ENCODE measurements around the gene TNNI3K.

DNA sequence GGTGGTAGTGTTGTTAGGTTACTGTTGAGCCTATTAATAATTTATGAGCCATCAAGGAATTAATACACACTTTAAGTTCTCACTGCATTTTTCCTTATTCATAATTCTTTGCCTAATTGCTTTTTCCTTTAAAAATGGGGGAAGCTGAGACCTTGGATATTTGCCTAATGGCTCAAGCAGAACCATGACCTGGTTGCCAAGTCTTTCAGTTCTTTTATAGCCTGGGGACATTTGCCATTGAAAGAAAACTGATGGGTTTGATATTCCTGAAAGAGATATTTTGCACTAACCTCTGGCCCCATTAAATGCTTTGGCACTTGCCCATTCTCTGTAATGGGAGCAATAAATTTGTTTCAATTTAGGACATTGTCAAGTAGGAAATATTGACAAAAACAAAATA, 295.7 kb downstream of the TNNI3K start:
- TF ChIP-seq, protein P1, sequence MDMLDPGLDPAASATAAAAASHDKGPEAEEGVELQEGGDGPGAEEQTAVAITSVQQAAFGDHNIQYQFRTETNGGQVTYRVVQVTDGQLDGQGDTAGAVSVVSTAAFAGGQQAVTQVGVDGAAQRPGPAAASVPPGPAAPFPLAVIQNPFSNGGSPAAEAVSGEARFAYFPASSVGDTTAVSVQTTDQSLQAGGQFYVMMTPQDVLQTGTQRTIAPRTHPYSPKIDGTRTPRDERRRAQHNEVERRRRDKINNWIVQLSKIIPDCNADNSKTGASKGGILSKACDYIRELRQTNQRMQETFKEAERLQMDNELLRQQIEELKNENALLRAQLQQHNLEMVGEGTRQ (IDR thresholded peaks at IDR 0.05; ENCODE audit: borderline replicate concordance, low read depth, low read length) = no peak
- no peak for TF ChIP-seq ELF1 (IDR thresholded peaks at IDR 0.05)
- TF ChIP-seq, protein P2, sequence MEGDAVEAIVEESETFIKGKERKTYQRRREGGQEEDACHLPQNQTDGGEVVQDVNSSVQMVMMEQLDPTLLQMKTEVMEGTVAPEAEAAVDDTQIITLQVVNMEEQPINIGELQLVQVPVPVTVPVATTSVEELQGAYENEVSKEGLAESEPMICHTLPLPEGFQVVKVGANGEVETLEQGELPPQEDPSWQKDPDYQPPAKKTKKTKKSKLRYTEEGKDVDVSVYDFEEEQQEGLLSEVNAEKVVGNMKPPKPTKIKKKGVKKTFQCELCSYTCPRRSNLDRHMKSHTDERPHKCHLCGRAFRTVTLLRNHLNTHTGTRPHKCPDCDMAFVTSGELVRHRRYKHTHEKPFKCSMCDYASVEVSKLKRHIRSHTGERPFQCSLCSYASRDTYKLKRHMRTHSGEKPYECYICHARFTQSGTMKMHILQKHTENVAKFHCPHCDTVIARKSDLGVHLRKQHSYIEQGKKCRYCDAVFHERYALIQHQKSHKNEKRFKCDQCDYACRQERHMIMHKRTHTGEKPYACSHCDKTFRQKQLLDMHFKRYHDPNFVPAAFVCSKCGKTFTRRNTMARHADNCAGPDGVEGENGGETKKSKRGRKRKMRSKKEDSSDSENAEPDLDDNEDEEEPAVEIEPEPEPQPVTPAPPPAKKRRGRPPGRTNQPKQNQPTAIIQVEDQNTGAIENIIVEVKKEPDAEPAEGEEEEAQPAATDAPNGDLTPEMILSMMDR (IDR thresholded peaks at IDR 0.05) = no peak
- no peak for TF ChIP-seq EP300 (IDR thresholded peaks at IDR 0.05; ENCODE audit: borderline replicate concordance in 1 of 2, low read depth in 1 of 2, low read length in 1 of 2)
- no peak for TF ChIP-seq SIN3A (IDR thresholded peaks at IDR 0.05; ENCODE audit: borderline replicate concordance, low read depth, low read length)
- TF ChIP-seq, protein P3, sequence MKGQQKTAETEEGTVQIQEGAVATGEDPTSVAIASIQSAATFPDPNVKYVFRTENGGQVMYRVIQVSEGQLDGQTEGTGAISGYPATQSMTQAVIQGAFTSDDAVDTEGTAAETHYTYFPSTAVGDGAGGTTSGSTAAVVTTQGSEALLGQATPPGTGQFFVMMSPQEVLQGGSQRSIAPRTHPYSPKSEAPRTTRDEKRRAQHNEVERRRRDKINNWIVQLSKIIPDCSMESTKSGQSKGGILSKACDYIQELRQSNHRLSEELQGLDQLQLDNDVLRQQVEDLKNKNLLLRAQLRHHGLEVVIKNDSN (IDR thresholded peaks at IDR 0.05; ENCODE audit: borderline replicate concordance, low read depth) = no peak
- TF ChIP-seq GABPA (IDR thresholded peaks at IDR 0.05; ENCODE audit: low read depth) = no peak
- no peak for TF ChIP-seq EZH2phosphoT487 (IDR thresholded peaks at IDR 0.05; ENCODE audit: borderline replicate concordance, low read depth)
- TF ChIP-seq MXI1 (IDR thresholded peaks at IDR 0.05; ENCODE audit: low read depth, low read length) = no peak
- TF ChIP-seq, protein P4, sequence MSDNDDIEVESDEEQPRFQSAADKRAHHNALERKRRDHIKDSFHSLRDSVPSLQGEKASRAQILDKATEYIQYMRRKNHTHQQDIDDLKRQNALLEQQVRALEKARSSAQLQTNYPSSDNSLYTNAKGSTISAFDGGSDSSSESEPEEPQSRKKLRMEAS (IDR thresholded peaks at IDR 0.05; ENCODE audit: low read depth) = no peak
- TF ChIP-seq NRF1 (IDR thresholded peaks at IDR 0.05; ENCODE audit: low read depth, low read length) = no peak
- no peak for TF ChIP-seq NFIC (IDR thresholded peaks at IDR 0.05; ENCODE audit: borderline replicate concordance)
- TF ChIP-seq TAF1 (IDR thresholded peaks at IDR 0.05; ENCODE audit: borderline replicate concordance, low read depth, low read length) = no peak
- TF ChIP-seq TEAD4 (IDR thresholded peaks at IDR 0.05; ENCODE audit: borderline replicate concordance, insufficient read depth) = no peak

Data from SK-N-SH (cell line).